LNCAP (cell line): Measurements from ENCODE around the gene PDE9A.

Experiments
- CTCF ChIP-seq: fragments of 450-650 bp; IDR thresholded peaks from 2 replicates; pipeline ENCODE4 v1.5.1; 2017; ENCODE audit warnings: mild to moderate bottlenecking

PDE9A gene

GRCh38 chr21:42663200-42663750, 9.9 kb downstream of the PDE9A start:
- TF ChIP-seq CTCF = no peak

- no peak for TF ChIP-seq CTCF
These were observed 10.6 kb downstream of the PDE9A start for GRCh38 chr21:42663860-42664535.

GRCh38 chr21:42664614-42665013, 11.2 kb downstream of the PDE9A start:
- no peak for TF ChIP-seq CTCF

- TF ChIP-seq CTCF = no peak
These were observed 11.6 kb downstream of the PDE9A start for GRCh38 chr21:42665026-42665425.

GRCh38 chr21:42665484-42665883, 12.1 kb downstream of the PDE9A start:
- no peak for TF ChIP-seq CTCF

- TF ChIP-seq CTCF = no peak
These were observed 12.8 kb downstream of the PDE9A start for GRCh38 chr21:42666023-42666747.

- no peak for TF ChIP-seq CTCF
These were observed 13.5 kb downstream of the PDE9A start for GRCh38 chr21:42666925-42667324.
